ENCODE results near the gene TTLL8. TPM values are rescaled to one million over a fixed set of nuclear protein-coding genes. Genes with fewer than 3 reads are reported as not detected.

The TTLL8 gene
- total and polyA plus RNA-seq, 2 of the 8 experiments (the other 6 are each of a cell fraction or from before 2014, with no cell fraction given), result not detected

GRCh38 chr22:50091092-50091768 lies 33.1 kb upstream of the TTLL8 start:
- no peak overlapping the region for H2BK12ac ChIP-seq (ENCODE audit: low read depth, low read length)
- peaks cover 0 to 7% of the 10 kb centered on the region in 2 experiments; a peak in 1 of 4 replicates for H3K9me3 ChIP-seq (ENCODE audit: insufficient read depth in 2 of 2, low read depth in 1 of 2, low read length in 1 of 2)
- no peak overlapping the region for H3K4me2 ChIP-seq (ENCODE audit: insufficient read depth in 1 of 2, low read depth in 2 of 2, low read length in 2 of 2)
- WGBS, 2 experiments (ENCODE audit: extremely low coverage in 1 of 2, insufficient coverage in 1 of 2, insufficient read length in 1 of 2, insufficient replicate concordance in 2 of 2, low coverage in 1 of 2, low lambda C conversion rate in 2 of 2, missing lambda C conversion rate in 1 of 2), result 90% methylated on average over 29 of the region's 29 CpGs; no CpG with 5 or more reads in 1 of the 2 experiments
- no peaks in the 10 kb centered on the region for H3K79me1 ChIP-seq (ENCODE audit: low read depth, low read length)
- FAIRE-seq, result no peak
- no peaks in the 10 kb centered on the region for H3K23me2 ChIP-seq (ENCODE audit: low read depth, low read length)
- H4K8ac ChIP-seq (ENCODE audit: extremely low read depth, insufficient read depth, low read length), result no peak overlapping the region
- no peak overlapping the region for H3K27ac ChIP-seq (ENCODE audit: low read depth, low read length)
- no peak overlapping the region for H3K9ac ChIP-seq (replicated peaks in 1 of 4; ENCODE audit: extremely low read depth in 1 of 4, low read depth in 3 of 4, low read length in 3 of 4)
- CTCF ChIA-PET (ENCODE audit: partially characterized antibody), result interaction anchor here (1.1 to 1.5 kb wide), 2 partner anchors 33 to 51 kb away, joined by 3 to 4 read pairs; no protein-coding TSS in a partner anchor
- H3K23ac ChIP-seq (ENCODE audit: insufficient read length), result no peak overlapping the region
- no peak overlapping the region for H2BK120ac ChIP-seq (replicated peaks; ENCODE audit: low read depth, low read length)
- H4K5ac ChIP-seq (ENCODE audit: insufficient read length, low read depth, low read length), result no peak overlapping the region
- no peak overlapping the region for H2BK15ac ChIP-seq (ENCODE audit: low read length)
- POLR2A ChIA-PET (ENCODE audit: partially characterized antibody), result interaction anchor here (1.4 kb wide), 1 partner anchor 10 kb away, joined by 3 read pairs; no protein-coding TSS in a partner anchor
- no peak overlapping the region for H3K4ac ChIP-seq (replicated peaks; ENCODE audit: insufficient read length, low read depth, low read length)
- H2AK5ac ChIP-seq (ENCODE audit: low read depth, low read length), result no peak overlapping the region
- H2BK5ac ChIP-seq (ENCODE audit: low read depth, low read length), result no peak overlapping the region
- no peak overlapping the region for H2BK20ac ChIP-seq (ENCODE audit: low read length)
- H4K20me1 ChIP-seq (replicated peaks in 1 of 2; ENCODE audit: control insufficient read depth in 1 of 2, insufficient read depth in 2 of 2, low read length in 2 of 2), result peaks cover 0 to 2% of the 10 kb centered on the region in 2 experiments
- H3K4me3 ChIP-seq (ENCODE audit: extremely low read depth in 1 of 4, insufficient read depth in 2 of 4, low read depth in 3 of 4, low read length in 4 of 4), result no peak overlapping the region
- no peaks in the 10 kb centered on the region for H3K4me1 ChIP-seq (replicated peaks in 1 of 4; ENCODE audit: control insufficient read depth in 3 of 4, insufficient read depth in 4 of 4, low read length in 3 of 4)
- no peaks in the 10 kb centered on the region for H3K36me3 ChIP-seq (ENCODE audit: control insufficient read depth in 2 of 4, insufficient read depth in 4 of 4, low read length in 3 of 4)
- no peak overlapping the region for H3K18ac ChIP-seq (ENCODE audit: extremely low read depth, low read length)
- no peak for TF ChIP-seq RFX5 (IDR thresholded peaks at IDR 0.05; ENCODE audit: borderline replicate concordance, low read depth, low read length)
- TF ChIP-seq RBBP5 (IDR thresholded peaks at IDR 0.05; ENCODE audit: borderline replicate concordance, low read depth, low read length), result no peak
- TF ChIP-seq TAF7 (optimal IDR thresholded peaks at IDR 0.05; ENCODE audit: borderline replicate concordance, low read depth, low read length), result no peak
- no peak for TF ChIP-seq RAD21 (IDR thresholded peaks at IDR 0.05 in 1 of 2, conservative IDR thresholded peaks at IDR 0.05 in 1 of 2; ENCODE audit: low read depth in 2 of 2, low read length in 2 of 2)
- TF ChIP-seq CREB1 (IDR thresholded peaks at IDR 0.05), result no peak
- TF ChIP-seq, protein P1, sequence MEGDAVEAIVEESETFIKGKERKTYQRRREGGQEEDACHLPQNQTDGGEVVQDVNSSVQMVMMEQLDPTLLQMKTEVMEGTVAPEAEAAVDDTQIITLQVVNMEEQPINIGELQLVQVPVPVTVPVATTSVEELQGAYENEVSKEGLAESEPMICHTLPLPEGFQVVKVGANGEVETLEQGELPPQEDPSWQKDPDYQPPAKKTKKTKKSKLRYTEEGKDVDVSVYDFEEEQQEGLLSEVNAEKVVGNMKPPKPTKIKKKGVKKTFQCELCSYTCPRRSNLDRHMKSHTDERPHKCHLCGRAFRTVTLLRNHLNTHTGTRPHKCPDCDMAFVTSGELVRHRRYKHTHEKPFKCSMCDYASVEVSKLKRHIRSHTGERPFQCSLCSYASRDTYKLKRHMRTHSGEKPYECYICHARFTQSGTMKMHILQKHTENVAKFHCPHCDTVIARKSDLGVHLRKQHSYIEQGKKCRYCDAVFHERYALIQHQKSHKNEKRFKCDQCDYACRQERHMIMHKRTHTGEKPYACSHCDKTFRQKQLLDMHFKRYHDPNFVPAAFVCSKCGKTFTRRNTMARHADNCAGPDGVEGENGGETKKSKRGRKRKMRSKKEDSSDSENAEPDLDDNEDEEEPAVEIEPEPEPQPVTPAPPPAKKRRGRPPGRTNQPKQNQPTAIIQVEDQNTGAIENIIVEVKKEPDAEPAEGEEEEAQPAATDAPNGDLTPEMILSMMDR (IDR thresholded peaks at IDR 0.05; ENCODE audit: control extremely low read depth in 1 of 3, insufficient read depth in 1 of 3, low read depth in 1 of 3, low read length in 3 of 3), result no peak
- TF ChIP-seq POU5F1 (IDR thresholded peaks at IDR 0.05; ENCODE audit: low read depth, low read length), result no peak
- TF ChIP-seq SAP30 (IDR thresholded peaks at IDR 0.05; ENCODE audit: insufficient read depth, insufficient replicate concordance, low read length), result no peak
- TF ChIP-seq CEBPB (IDR thresholded peaks at IDR 0.05; ENCODE audit: low read depth, low read length), result no peak
- H4K91ac ChIP-seq (replicated peaks; ENCODE audit: insufficient read length, low read length), result no peak overlapping the region
- no peak for DNase-seq (ENCODE audit: low read depth in 1 of 2, low spot score in 2 of 2)
- no peak overlapping the region for H2AFZ ChIP-seq (ENCODE audit: low read length)
- H3K27me3 ChIP-seq (replicated peaks in 1 of 4; ENCODE audit: control insufficient read depth in 3 of 4, extremely low read depth in 1 of 4, insufficient read depth in 3 of 4, low read length in 3 of 4), result no peaks in the 10 kb centered on the region; a peak in 1 of 7 replicates
- no peaks in the 10 kb centered on the region for H3K79me2 ChIP-seq (ENCODE audit: control insufficient read depth in 1 of 2, insufficient read depth in 2 of 2, low read length in 2 of 2)
- H3K56ac ChIP-seq (replicated peaks; ENCODE audit: insufficient read length, low read depth, low read length), result no peak overlapping the region
- H3K14ac ChIP-seq (ENCODE audit: insufficient read length), result no peak overlapping the region

All from H1 (cell line).